Measurements from ENCODE around the gene TGFB1I1. TPM values are rescaled to one million over a fixed set of nuclear protein-coding genes. Genes with fewer than 3 reads are reported as not detected.
A peak's percentile ranks its signal among the peaks of the same experiment; 100 is the strongest.

Gene TGFB1I1
- total RNA-seq, 1 experiment from 2014 or later = 4.3 TPM

- peaks cover 89% of the 10 kb centered on the region for H3K27me3 Mint-ChIP-seq (ENCODE audit: low read depth)
- DNase-seq (ENCODE audit: low spot score) (no peak), ATAC-seq (no peak)
- ChIA-PET CTCF (interaction anchor here (1.0 to 2.9 kb wide), 5 partner anchors 9 to 228 kb away, joined by 3 to 26 read pairs (median 5); no protein-coding TSS in a partner anchor), POLR2A (interaction anchor here (1.0 to 1.3 kb wide), 2 partner anchors 8 to 10 kb away, joined by 3 to 4 read pairs; no protein-coding TSS in a partner anchor)
- H3K27ac Mint-ChIP-seq = no peak overlapping the region
- peak overlapping the region; percentile 24; the same call in 1 of the 2 replicates for H3K4me3 Mint-ChIP-seq
- H3K9me3 Mint-ChIP-seq = no peaks in the 10 kb centered on the region
- peaks cover 4% of the 10 kb centered on the region; the same call in 1 of the 2 replicates for H3K36me3 Mint-ChIP-seq
- H3K4me1 Mint-ChIP-seq = peaks cover 8% of the 10 kb centered on the region
- TF ChIP-seq, protein P1, sequence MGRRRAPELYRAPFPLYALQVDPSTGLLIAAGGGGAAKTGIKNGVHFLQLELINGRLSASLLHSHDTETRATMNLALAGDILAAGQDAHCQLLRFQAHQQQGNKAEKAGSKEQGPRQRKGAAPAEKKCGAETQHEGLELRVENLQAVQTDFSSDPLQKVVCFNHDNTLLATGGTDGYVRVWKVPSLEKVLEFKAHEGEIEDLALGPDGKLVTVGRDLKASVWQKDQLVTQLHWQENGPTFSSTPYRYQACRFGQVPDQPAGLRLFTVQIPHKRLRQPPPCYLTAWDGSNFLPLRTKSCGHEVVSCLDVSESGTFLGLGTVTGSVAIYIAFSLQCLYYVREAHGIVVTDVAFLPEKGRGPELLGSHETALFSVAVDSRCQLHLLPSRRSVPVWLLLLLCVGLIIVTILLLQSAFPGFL (CRISPR knock-in tag; IDR thresholded peaks at IDR 0.05; ENCODE audit: borderline replicate concordance) = no peak
- TF ChIP-seq HMGXB4 (CRISPR knock-in tag; IDR thresholded peaks at IDR 0.05) (no peak), ETV6 (CRISPR knock-in tag; IDR thresholded peaks at IDR 0.05) (no peak)
Observed at GRCh38 chr16:31486045-31486444, 14.1 kb downstream of the TGFB1I1 start.

DNA sequence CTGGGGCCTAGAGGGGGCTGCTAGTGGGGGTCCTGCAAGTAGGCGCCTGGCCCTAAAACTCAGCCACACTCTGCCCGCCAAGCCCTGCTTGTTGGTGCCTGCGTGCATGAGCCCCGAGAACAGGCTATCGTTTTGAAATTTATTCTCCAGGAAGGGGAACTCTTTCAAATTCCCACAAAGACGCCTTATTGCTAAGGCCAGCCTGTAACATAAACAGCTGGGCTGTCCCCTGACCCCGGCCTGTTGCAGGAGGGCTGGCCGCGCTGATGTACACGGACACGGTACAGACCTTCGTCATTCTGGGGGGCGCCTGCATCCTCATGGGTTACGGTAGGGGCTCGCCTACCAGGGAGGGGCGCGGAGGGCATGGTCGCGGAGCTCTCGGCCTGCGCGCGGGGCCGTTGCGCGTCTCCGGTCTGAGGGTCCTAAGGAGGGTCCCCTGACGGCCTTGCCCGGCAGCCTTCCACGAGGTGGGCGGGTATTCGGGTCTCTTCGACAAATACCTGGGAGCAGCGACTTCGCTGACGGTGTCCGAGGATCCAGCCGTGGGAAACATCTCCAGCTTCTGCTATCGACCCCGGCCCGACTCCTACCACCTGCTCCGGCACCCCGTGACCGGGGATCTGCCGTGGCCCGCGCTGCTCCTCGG, 15.2 kb downstream of the TGFB1I1 start:
- H3K4me3 Mint-ChIP-seq = peak overlapping the region; percentile 78
- no peak for DNase-seq (ENCODE audit: low spot score)

More for the DNA sequence above, 15.2 kb downstream of the TGFB1I1 start:
- Mint-ChIP-seq H3K27me3 (ENCODE audit: low read depth) (peaks cover 80% of the 10 kb centered on the region), H3K9me3 (no peaks in the 10 kb centered on the region), H3K36me3 (peaks cover 4% of the 10 kb centered on the region; the same call in 1 of the 2 replicates), H3K4me1 (peaks cover 8% of the 10 kb centered on the region), H3K27ac (no peak overlapping the region)
- ChIA-PET CTCF (interaction anchor here (1.0 to 3.1 kb wide), 9 partner anchors 10 to 227 kb away, joined by 3 to 26 read pairs (median 6); partner anchors contain the start of gene ARMC5), POLR2A (interaction anchor here (1.0 to 1.8 kb wide), 5 partner anchors 9 to 227 kb away, joined by 3 to 8 read pairs (median 4); no protein-coding TSS in a partner anchor)
- ATAC-seq = peak; percentile 3
- TF ChIP-seq GABPB1 (CRISPR knock-in tag; IDR thresholded peaks at IDR 0.05) (no peak), KAT7 (CRISPR knock-in tag; IDR thresholded peaks at IDR 0.05; ENCODE audit: borderline replicate concordance) (no peak), NFYB (CRISPR knock-in tag; conservative IDR thresholded peaks at IDR 0.05; ENCODE audit: low read depth) (no peak), ATF6 (CRISPR knock-in tag; IDR thresholded peaks at IDR 0.05) (no peak), IRF2 (CRISPR knock-in tag; IDR thresholded peaks at IDR 0.05; ENCODE audit: borderline replicate concordance, low read depth) (no peak), ATF3 (CRISPR knock-in tag; conservative IDR thresholded peaks at IDR 0.05) (no peak), EMX1 (CRISPR knock-in tag; IDR thresholded peaks at IDR 0.05) (no peak), TP53 (CRISPR knock-in tag; IDR thresholded peaks at IDR 0.05) (0 out of 2 replicates have a peak, but pooled peaks have one; percentile 70)
- TF ChIP-seq, protein P2, sequence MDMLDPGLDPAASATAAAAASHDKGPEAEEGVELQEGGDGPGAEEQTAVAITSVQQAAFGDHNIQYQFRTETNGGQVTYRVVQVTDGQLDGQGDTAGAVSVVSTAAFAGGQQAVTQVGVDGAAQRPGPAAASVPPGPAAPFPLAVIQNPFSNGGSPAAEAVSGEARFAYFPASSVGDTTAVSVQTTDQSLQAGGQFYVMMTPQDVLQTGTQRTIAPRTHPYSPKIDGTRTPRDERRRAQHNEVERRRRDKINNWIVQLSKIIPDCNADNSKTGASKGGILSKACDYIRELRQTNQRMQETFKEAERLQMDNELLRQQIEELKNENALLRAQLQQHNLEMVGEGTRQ (CRISPR knock-in tag; IDR thresholded peaks at IDR 0.05) = 0 out of 2 replicates have a peak, but pooled peaks have one; percentile 18
- TF ChIP-seq, protein P3, sequence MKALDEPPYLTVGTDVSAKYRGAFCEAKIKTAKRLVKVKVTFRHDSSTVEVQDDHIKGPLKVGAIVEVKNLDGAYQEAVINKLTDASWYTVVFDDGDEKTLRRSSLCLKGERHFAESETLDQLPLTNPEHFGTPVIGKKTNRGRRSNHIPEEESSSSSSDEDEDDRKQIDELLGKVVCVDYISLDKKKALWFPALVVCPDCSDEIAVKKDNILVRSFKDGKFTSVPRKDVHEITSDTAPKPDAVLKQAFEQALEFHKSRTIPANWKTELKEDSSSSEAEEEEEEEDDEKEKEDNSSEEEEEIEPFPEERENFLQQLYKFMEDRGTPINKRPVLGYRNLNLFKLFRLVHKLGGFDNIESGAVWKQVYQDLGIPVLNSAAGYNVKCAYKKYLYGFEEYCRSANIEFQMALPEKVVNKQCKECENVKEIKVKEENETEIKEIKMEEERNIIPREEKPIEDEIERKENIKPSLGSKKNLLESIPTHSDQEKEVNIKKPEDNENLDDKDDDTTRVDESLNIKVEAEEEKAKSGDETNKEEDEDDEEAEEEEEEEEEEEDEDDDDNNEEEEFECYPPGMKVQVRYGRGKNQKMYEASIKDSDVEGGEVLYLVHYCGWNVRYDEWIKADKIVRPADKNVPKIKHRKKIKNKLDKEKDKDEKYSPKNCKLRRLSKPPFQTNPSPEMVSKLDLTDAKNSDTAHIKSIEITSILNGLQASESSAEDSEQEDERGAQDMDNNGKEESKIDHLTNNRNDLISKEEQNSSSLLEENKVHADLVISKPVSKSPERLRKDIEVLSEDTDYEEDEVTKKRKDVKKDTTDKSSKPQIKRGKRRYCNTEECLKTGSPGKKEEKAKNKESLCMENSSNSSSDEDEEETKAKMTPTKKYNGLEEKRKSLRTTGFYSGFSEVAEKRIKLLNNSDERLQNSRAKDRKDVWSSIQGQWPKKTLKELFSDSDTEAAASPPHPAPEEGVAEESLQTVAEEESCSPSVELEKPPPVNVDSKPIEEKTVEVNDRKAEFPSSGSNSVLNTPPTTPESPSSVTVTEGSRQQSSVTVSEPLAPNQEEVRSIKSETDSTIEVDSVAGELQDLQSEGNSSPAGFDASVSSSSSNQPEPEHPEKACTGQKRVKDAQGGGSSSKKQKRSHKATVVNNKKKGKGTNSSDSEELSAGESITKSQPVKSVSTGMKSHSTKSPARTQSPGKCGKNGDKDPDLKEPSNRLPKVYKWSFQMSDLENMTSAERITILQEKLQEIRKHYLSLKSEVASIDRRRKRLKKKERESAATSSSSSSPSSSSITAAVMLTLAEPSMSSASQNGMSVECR (CRISPR knock-in tag; IDR thresholded peaks at IDR 0.05; ENCODE audit: borderline replicate concordance) = 0 out of 2 replicates have a peak, but pooled peaks have one; percentile 45
- TF ChIP-seq, protein P4, sequence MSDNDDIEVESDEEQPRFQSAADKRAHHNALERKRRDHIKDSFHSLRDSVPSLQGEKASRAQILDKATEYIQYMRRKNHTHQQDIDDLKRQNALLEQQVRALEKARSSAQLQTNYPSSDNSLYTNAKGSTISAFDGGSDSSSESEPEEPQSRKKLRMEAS (CRISPR knock-in tag; IDR thresholded peaks at IDR 0.05) = peak; percentile 33; the same call in 1 of the 2 replicates
- TF ChIP-seq, protein P5, sequence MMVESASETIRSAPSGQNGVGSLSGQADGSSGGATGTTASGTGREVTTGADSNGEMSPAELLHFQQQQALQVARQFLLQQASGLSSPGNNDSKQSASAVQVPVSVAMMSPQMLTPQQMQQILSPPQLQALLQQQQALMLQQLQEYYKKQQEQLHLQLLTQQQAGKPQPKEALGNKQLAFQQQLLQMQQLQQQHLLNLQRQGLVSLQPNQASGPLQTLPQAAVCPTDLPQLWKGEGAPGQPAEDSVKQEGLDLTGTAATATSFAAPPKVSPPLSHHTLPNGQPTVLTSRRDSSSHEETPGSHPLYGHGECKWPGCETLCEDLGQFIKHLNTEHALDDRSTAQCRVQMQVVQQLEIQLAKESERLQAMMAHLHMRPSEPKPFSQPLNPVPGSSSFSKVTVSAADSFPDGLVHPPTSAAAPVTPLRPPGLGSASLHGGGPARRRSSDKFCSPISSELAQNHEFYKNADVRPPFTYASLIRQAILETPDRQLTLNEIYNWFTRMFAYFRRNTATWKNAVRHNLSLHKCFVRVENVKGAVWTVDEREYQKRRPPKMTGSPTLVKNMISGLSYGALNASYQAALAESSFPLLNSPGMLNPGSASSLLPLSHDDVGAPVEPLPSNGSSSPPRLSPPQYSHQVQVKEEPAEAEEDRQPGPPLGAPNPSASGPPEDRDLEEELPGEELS (CRISPR knock-in tag; IDR thresholded peaks at IDR 0.05) = 0 out of 2 replicates have a peak, but pooled peaks have one; percentile 29

All from WTC11 (cell line).